Ecto neural progenitor cell (in vitro differentiated cells): ENCODE measurements around the gene SNAPC2.

Experiments
- DNase-seq: peaks from one replicate; pipeline ENCODE4 v3.0.0-alpha.2; 2018; ENCODE audit warnings: low spot score

The SNAPC2 gene

DNA sequence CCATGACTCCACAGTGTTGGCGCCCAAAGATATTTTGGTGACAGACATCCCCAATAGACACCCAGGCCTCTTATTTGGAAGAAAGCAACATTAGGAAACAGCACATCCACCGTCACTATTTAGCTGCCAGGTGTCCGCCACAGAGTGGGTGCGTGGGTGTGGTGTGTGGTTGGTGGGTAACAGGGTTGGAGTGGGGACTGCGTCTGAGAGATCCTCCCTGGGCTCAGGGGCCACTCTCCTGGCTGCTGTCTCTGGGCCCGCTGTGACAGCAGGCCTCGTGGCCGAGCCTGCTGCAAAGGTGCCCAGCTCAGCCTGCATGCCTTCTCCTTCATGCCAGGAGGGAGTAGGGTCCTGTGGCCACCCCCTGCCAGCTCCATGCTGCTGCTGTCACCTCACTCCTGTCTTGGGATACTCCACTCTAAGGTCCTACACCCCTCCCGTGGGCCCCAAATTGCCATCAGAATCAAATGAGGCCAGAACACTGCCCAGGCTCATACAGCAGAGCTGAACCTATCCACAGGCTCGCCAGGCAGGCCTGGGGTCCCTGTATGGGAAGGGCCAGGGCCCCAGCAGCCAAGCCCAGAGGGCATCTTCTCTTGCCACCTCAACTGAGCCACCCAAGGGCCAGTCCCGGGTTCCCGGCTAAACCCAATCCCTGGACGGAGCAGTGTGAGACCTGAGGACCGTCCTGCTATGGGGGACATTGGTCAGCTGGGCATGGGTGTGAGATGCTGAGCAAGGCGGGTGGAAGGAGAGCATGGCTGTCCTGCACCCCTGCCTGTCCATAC is 48.1 kb downstream of the SNAPC2 start:
- no peak for DNase-seq

DNA sequence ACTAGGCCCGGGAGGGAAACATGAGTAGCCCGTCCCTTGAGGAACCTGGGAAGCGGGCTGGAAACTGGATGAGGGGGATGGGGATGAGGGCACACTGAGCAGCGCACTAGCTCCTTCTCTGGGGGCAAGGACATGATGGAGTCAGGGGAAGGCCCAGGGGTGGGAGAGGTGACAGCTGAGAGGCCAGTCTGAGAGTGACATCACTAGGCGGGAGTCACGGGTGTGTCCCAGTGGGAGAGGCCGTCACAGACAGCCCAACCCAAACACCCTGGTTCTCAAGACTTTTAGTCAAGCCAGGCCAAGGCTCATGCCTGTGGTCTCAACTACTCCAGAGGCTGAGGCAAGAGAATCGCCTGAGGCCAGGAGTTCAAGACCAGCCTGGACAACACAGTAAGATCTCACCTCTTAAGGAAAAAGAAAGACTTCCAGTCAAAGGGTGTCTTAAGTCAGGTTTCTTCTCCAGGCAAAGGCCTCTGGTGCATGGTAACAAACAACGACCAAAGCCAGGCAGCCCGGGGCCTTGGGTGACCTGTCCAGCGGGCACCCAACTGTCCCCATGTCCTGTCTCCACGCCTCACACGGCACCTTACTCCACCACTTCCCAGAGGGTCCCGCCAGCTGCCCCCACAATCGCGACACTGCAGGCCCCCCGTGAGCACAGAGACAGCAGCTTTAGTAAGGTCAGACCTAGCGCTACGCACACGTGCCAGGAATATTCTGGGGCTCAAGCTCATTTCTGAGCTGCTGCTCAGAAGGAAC is 48.8 kb downstream of the SNAPC2 start:
- no peak for DNase-seq

GRCh38 chr19:7969555-7969939 is 49.4 kb downstream of the SNAPC2 start:
- DNase-seq = no peak

GRCh38 chr19:7970716-7971448 is 50.7 kb downstream of the SNAPC2 start:
- DNase-seq = peak; percentile 76

GRCh38 chr19:7971553-7972520 is 51.7 kb downstream of the SNAPC2 start:
- no peak for DNase-seq
